GM19452 (cell line): ENCODE measurements around the gene ADAMTS17.

Source experiments
- ATAC-seq: cut with Tn5 transposase; IDR thresholded peaks from one replicate; pipeline ENCODE4 v1.9.1; 2021; ENCODE audit not compliant: unreplicated experiment

The ADAMTS17 gene

GRCh38 chr15:100056411-100057072 lies 285.2 kb downstream of the ADAMTS17 start:
- ATAC-seq, result no peak

- ATAC-seq, result no peak
These were observed 286.0 kb downstream of the ADAMTS17 start for GRCh38 chr15:100055821-100056220.

DNA sequence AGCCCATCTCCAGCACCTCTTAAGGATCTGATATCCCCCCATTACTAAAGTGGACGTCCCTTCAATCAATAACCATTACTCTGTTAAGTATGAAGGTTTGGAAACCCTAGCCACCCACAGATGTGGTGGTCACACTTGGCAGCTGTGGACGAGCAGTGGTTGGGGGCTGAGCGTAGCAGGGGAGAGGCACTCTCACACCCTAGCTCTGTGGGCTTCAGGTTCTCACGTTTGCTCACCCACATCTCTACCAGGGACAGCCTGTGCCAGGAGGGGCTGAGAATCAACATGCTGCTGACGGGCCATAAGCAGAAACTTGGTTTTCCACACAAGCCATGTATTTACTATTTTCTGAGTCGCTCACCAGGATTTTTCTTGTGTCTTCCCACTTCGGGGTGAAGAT lies 287.2 kb downstream of the ADAMTS17 start:
- ATAC-seq, result no peak

- no peak for ATAC-seq
These were observed 288.2 kb downstream of the ADAMTS17 start for GRCh38 chr15:100053474-100054121.

- ATAC-seq, result no peak
These were observed 288.9 kb downstream of the ADAMTS17 start for GRCh38 chr15:100052716-100053473.

GRCh38 chr15:100050877-100051786 lies 290.6 kb downstream of the ADAMTS17 start:
- no peak for ATAC-seq

GRCh38 chr15:100049936-100050876 lies 291.6 kb downstream of the ADAMTS17 start:
- no peak for ATAC-seq

DNA sequence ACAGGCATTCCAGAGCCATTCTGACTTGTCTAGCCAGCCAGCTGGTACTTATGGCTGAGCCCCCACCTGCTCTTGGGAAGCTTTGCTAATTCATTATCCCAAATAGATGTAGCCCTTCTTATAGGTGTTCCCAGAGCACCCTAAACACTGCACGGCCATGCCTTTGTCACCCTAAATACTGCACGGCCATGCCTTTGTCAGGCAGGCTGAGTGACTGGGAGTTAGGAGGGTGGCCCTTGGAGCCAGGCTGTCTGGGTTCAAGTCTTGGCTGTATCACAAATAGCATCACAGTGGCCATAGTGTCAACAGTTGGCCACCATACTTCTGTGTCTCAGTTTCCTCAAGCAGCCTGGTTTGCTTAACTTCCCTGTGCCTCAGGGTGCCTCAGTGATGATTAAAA lies 292.3 kb downstream of the ADAMTS17 start:
- no peak for ATAC-seq

GRCh38 chr15:100048736-100049135 lies 293.0 kb downstream of the ADAMTS17 start:
- ATAC-seq, result no peak

DNA sequence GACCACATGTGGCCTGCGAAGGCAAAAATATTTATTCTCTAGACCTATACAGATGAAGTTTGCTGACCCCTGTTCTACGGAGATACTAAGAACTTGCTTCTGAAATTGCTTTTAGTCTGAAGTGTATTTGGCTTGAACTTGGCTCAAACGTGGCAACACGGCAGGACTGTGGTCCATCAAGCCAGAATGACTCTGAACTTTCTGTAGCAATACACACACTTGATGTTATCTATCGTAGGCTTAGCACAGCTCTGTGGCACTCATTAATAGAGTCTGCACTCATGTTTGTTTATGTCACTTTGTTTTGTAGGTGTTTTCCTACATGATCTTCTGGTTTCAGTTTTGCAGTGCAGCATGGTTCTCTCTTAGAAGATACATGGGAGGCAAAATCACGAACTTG lies 298.1 kb downstream of the ADAMTS17 start:
- no peak for ATAC-seq

GRCh38 chr15:100043068-100043641 lies 298.6 kb downstream of the ADAMTS17 start:
- no peak for ATAC-seq

GRCh38 chr15:100042558-100042957 lies 299.2 kb downstream of the ADAMTS17 start:
- no peak for ATAC-seq

DNA sequence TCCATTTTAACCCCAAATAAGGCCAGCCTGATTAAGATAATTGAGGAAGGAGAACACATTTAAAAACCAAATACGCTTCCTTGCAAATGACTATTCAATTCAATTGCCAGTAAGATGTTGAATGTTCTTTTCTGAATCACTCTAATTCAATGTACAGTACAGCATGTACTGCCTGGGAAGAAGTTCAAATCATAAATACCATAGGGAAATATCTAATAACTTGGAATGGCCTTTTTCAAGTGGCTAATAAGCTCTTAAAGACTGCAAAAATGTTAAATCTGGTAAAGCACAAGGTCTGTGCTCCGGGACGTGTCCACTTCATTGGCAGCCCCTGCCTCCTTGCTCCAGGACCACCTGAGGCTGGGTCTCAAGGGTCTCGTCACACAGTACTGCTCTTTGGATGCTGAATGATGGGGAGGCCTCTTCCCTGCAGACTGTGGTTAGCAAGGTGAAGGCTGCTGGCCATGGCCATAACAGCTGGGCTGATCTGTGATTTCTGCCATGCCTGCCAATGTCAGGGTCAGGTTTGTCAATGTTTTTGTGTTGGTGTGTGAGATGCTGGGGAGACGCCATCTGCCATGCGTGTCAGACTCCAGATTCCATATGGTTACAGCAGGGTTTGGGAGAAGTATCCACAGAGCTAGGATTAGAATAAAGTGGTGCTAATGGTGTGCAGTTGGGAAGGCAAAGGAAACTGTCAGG lies 300.5 kb downstream of the ADAMTS17 start:
- no peak for ATAC-seq

GRCh38 chr15:100039994-100040393 lies 301.8 kb downstream of the ADAMTS17 start:
- ATAC-seq, result no peak

DNA sequence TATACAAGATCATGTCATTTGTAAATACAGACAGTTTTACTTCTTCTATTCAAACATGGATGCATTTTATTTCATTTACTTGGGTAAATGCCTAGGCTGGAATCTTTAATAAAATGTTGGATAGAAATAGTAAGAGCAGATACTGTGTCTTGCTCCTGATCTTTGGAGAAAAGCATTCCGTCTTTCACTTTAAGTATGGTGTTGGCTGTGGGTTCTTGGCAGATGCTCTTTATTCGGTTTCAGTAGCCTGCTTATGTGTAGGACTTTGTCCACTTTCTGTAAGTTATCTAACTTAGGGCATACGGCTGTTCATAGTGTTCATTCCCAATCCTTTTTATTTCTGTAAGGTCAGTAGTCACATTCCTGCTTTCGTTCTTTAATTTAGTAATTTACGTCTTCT lies 303.0 kb downstream of the ADAMTS17 start:
- no peak for ATAC-seq

GRCh38 chr15:100037901-100038300 lies 303.9 kb downstream of the ADAMTS17 start:
- ATAC-seq, result no peak

GRCh38 chr15:100036015-100036414 lies 305.8 kb downstream of the ADAMTS17 start:
- no peak for ATAC-seq

DNA sequence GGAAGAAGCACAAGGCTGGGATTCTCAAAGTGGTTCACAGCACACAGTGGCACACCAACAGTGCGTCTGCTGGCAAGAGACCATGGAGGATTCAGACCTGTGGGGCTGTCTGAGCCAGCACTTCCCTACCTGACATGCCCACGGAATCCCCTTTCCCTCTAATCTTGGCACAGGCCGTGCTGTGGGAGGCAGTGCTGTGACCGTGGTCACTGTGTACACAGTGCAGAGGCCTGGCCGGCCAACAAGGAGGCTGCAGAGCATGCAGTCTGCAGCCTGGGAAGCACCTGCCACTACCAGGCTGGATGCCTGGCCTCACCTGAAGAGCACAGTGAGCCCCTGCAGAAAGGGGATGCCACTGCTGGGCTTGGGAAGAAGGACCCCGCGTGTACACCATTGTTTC lies 307.6 kb downstream of the ADAMTS17 start:
- no peak for ATAC-seq
